ENCODE results near the gene NEK6.

Gene NEK6

DNA sequence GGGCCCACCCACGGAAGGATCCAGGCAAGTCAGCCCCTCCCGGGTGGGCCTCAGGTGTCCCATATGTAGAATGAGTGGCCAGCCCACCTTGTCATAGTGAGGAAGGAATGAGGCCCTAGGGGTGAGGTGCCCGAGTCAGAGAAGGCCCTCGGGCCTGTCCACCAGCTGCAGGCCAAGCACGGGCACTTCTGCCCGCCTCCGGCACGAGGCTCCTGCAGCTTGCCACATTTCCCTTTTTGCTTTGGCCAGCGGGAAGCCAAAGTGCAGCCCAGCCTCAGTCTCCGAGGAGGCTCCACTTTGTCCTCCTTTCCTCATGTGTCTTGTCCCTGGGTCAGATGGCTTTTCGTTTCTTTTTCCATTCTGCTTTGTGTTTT, 84.6 kb downstream of the NEK6 start:
- DNase-seq (ENCODE audit: low read depth, low spot score): no peak

DNA sequence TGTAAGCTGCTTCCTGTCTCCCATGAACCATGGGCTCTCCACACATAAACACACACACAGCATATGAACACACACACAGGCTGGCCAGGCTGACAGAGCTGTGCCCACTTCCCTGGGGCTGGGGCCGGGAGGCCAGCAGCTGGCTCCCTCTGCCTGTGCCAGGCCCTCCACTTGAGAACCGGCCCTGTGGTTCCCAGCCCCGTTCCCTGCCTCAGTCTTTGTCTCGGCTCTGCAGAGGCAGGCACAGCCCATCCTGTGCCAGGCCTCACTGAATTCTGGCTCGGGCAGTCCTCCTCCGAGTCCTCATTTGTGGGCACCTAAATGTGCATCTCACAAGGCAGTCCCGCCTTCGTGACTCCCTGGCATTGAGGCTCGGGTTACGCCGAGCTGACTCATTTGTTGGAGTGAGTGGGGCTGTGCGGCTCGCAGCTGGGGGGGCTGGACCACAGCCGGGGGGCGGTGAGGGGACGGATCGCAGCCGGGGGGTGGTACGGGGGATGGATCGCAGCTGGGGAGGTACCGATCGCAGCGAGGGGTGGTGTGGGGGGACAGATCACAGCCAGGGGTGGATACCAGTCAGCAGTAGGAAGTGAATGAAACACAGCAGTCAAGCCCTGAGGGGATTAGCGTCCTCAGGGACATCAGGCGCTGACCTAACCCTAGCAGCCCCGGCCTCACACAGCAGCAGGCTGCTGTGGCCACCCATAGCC, 85.2 kb downstream of the NEK6 start:
- peak; percentile 74 for DNase-seq (ENCODE audit: low read depth, low spot score)

DNA sequence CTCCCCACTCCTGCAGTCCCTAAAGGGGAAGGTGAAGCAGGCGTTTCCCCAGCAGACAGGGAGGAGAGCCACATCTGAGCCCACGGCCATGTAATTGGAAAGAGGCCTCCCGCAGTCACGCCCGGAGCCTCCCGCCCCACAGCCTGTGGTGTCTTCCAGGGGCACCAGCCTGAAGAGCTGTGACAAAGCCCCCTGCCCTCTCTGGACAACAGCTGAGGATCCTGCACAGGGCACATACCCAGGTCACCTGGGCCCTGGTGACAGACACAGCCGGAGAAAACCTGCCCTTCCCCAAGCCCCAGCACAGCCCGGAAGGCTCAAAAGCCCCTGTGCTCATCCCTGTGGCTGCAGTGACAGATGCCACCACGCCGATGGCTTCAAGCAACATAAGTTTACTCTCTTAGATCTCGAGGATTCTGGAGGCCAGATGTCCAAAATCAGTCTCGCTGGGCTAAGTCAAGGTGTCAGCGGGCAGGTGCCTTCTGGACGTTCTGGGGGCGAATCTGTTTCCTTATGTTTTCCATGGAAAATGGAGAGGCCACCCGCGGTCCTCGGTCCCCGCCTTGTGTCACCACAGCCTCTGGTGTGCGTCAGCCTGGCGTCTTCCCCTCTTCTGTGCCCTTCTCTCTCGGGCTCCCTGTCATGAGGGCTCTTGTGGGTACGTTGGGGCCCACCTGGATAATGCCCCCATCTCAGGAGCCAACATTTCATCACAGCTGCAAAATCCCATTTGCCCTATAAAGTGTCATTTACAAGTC, 86.0 kb downstream of the NEK6 start:
- no peak for DNase-seq (ENCODE audit: low read depth, low spot score)

- DNase-seq (ENCODE audit: low read depth, low spot score): no peak
These were observed 86.7 kb downstream of the NEK6 start for GRCh38 chr9:124344291-124345050.

DNA sequence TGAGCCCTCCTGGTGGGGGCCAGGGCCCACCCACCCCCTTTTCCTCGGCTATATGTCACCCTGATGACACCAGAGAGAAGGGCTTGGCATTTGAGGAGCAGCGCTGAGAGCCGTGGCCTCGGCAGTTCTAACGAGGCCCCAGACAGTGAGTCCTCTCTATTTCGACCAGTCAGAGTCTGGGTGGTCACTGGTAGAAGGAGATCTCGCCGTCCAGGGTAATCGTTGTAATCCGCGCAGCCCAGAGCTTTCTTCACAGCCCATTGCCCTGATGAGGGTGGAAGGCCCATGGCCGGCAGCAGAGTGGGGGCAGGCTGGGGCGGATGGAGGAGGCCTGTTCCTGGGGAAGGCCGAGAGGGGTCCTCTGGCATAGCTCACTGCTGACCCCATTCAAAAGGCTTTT, 87.3 kb downstream of the NEK6 start:
- DNase-seq (ENCODE audit: low read depth, low spot score): no peak

DNA sequence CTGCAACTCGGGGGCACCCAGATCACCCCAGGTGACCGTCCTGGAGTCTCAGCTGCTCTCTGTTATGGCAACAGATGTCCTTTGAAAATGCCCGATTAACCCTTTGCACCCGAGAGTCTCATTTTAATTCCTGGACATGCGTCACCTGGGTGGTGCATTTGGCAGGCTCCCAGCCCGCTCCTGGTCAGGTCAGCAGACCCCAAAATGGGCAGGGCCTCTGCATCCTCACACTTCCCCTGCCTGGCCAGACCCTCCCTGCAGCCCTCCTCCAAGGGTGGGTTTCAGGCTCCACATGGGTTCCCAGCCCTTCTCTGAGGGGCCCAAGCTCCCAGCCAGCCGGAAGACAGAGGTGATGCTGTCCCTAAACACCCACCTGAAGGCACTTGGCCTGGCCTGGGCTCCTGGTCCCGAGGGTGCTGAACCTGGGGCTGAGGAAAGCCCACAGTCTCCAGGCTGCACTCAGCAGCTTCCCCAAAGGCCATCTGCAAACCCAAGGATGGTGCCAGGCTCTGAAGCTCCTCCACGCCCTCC, 88.1 kb downstream of the NEK6 start:
- no peak for DNase-seq (ENCODE audit: low read depth, low spot score)

DNA sequence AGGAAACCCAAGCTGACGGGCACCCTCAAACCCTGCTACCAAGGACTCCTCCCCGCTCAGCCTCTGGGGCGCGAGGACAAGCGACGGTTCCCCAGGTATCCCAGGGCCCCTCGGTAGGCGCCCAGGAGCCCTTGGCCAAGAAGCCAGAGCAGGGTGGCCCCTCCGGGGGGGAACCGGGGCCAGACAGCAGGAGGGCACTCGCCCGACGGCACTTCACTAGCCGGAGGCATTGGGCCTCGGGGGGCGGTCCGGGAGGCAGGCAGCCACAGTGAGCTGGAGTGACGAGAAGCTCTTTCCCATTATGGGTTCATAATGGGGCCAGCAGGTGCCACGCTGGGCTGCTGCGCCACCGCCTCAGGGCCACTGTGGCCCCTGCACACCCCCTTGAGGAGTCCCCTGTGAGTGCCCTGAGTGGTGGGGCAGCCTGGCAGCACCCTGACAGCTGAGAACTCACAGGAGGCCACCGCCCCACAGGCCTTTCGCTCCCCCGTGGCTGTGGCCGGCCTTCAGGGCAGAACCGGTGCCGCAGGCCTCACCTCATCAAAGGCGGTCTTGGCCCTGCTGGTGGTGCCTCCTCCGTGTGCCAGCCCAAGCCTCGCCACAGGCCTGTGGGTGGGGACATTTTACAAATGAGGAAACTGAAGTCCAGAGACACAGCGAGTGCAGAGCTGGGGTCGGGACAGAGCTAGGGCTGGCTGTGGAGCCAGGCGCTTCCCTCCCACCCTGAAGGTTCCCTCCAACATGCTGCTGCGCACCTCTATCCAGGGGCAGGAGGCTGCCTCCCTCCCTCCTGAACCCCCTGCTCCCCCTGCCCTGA, 88.8 kb downstream of the NEK6 start:
- no peak for DNase-seq (ENCODE audit: low read depth, low spot score)

DNA sequence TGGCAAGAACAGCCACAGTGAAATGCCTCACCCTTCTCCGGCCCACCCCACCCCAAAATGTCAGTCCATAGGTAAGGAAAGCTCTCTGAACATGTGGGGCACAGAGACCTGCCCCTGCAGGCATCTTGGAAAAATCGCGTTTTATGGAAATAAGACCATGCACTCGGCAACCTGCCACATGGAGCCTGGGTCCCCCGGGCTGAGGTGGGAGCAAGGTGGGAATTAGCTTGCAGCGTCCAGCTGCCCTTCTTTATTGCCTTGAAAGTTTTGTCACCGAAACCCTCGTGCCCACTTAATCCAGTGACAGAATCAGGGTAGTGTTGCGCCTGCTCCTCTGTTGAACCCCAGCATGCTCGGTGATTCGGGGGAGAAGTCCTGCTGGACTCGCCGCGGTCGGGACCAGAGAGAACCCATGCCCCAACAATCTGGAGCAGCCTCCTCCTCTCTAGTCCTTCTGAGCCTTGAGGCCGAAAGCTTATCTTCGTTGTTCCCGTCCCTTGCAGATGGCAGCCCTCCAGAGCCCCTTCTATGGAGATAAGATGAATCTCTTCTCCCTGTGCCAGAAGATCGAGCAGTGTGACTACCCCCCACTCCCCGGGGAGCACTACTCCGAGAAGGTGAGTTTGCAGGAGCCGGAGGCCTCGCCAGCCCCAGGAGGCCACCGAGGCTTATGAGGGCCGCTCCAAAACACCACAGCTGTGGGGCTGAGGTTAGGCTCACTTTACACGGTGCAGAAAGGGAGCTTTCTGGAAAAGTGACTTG, 89.6 kb downstream of the NEK6 start:
- DNase-seq (ENCODE audit: low read depth, low spot score): no peak

DNA sequence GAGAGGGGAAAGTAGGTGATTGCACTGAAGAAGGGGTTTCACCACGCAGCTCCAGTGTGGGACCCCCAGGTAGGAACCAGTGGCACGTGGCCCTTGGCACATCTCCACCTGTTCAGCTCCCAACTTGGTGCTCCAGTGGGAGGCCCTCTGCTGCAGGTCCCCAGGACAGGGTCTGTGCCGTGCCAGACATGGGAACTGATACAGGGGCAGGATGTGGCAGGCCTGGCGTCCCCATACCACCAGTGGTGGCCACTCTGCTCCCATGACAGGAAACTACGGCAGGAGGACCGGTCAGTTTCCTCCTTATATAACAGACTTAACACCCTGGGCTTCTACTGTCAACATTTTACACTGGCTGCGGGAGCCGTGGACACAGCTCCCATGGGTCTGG, 90.2 kb downstream of the NEK6 start:
- no peak for DNase-seq (ENCODE audit: low read depth, low spot score)

- no peak for DNase-seq (ENCODE audit: low read depth, low spot score)
These were observed 90.6 kb downstream of the NEK6 start for GRCh38 chr9:124348363-124348762.

- no peak for DNase-seq (ENCODE audit: low read depth, low spot score)
These were observed 91.1 kb downstream of the NEK6 start for GRCh38 chr9:124348831-124349230.

- DNase-seq (ENCODE audit: low read depth, low spot score): no peak
These were observed 91.5 kb downstream of the NEK6 start for GRCh38 chr9:124349267-124349666.

DNA sequence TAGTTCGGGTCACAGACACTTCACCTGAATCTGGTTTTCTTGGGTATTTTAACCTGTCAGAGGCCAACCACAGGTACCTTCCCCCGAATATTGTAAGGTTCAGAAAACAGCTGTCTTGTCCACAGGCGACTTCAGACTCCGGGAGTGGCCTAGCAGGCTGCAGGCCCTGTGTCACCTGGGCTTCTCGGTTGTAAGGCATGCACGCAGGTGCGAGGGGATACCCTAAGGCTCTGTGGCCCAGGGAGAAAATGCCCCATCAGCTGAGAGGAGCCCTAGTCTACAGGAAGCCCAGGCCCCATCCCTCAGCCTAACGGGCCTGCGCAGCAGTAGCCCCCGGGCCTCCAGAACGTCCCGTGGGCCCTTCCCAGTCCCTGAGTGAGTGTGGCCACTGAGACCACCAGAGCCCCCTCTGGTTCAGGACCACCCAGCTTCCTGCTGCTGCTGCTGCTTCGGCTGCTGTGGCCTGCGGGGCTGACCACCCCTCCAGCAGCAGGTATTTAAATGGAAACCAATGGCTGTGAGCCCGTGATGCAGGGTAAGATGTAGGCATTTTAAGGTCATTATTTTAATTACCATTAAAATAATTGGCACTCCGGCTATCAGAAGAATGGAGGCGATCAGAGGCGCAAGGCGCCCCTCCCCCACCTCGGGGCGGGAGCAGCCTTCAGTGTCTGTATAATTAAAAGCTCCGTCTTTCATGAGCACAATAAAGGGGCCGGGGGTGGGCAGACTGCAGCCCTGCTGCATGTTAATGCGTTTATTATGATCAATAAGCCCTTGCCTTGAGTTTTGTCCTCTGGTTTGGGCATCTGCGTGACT, 92.1 kb downstream of the NEK6 start:
- no peak for DNase-seq (ENCODE audit: low read depth, low spot score)

DNA sequence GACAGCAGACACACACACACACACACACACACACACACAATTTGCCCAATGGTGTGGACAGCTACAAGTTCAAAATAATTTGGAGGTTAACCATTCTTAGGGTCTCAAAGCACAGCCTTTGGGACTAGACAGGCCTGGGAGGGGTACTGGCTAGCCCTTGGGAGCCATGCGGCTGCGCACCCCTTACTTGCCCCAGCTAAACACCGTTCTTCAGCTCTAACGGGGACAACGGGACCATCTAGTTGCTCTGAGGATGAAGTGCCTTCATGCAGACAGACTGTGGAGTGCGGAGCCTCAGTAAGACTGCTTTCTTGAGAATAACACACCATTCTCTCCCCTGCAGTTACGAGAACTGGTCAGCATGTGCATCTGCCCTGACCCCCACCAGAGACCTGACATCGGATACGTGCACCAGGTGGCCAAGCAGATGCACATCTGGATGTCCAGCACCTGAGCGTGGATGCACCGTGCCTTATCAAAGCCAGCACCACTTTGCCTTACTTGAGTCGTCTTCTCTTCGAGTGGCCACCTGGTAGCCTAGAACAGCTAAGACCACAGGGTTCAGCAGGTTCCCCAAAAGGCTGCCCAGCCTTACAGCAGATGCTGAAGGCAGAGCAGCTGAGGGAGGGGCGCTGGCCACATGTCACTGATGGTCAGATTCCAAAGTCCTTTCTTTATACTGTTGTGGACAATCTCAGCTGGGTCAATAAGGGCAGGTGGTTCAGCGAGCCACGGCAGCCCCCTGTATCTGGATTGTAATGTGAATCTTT, 92.9 kb downstream of the NEK6 start:
- DNase-seq (ENCODE audit: low read depth, low spot score): no peak

DNA sequence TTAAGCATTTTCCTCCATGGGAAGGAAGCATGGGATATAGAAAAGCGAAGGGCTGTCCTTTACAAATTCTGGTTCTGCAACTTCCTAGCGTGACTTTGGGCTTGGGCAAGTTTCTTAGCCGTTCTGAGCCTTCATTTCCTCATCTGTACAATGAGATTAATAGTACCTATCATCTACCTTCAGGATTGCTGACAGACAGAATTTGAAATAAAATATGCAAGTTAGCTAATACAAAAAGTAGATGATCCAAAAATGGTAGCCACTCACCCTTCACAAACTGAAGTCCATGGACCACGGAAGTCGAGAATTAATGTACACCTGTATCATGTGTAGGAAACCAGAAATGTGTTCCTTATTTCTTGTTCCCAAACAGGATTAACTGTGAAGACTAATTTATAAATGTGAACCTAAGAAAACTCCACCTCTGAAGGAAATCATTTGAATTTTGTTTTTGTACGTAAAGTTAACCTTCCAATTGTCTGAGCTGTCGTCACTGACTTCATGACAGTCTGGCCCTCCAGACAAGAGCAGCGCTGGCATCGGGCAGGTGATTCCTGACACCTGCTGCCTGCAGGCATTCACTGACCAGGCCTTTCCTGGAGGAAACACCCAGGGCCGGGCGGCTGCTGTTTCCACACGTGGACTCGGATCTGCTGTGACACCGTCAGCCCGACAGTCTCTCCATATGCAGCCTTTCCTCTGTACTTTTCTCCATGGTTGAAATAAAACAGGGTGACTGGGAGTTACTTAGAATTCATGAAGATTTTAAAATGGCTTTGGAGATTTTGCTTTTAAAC, 94.1 kb downstream of the NEK6 start:
- DNase-seq (ENCODE audit: low read depth, low spot score): no peak

- DNase-seq (ENCODE audit: low read depth, low spot score): no peak
These were observed 94.9 kb downstream of the NEK6 start for GRCh38 chr9:124352616-124353015.

DNA sequence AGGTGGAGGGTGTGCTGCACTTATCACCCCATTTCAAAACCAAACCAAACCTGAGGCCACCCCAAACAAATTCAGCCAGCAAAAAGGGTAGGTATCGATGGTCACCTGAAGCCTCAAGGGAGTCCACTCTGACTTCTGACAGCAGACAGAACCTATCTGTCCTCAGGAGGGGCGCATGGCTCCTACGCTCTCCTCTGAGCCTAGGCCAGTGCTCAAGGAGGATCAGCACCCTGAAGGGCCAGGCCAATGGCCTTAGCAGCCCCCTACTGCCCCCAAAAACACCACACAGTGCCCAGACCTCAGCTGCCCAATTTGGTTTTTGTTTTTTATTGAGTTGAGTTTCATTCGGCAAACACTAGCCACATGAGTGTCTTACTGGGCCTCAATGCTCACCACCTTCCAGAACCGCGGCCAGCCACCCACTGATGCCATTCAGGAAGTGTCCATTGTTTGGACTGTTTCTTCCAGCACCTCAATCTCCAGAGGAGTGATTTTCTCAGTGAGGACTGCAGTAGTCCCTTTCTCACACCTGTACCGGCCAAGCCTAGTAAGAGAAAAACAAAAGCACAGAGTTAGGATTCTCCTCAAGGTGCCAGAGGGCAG, 95.5 kb downstream of the NEK6 start:
- no peak for DNase-seq (ENCODE audit: low read depth, low spot score)

DNA sequence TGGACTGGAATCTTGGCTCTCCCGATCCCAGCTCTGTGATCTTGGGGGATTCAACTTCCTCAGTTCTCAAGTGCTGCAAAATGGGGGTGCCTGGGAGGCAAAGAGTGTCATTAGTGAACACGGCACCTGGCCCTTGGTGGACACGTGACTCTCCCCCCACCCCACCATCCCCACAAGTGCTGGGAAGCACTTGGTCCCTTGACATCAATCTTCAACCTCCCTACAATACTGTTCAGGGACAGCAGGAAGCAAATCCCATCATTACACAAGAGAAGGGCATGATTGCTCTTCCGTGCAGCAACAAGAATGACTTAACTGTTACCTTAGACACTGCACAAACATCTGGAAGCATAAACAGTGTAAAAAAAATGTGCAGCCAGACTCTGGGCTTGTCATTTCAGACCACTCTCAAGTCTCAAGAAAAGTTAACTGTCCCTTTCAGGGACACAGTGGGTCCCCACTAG, 96.1 kb downstream of the NEK6 start:
- DNase-seq (ENCODE audit: low read depth, low spot score): no peak

All from smooth muscle cell of the brain vasculature (primary cell).